GM06990 (cell line): ENCODE measurements around the gene FAM83G.
"Not testable (repeated sequence)": the region's sequence is repeated elsewhere in the genome, so short reads cannot be mapped to it uniquely, and the experiment has no call there.

Experiments used
- DNase-seq: peaks from one replicate; pipeline ENCODE4 v3.0.0-alpha.2; 2011; ENCODE audit not compliant: insufficient read length; ENCODE audit errors: extremely low read depth
- H3K27me3 ChIP-seq: replicated peaks from 2 replicates; pipeline ENCODE4 v1.6.0; 2011; ENCODE audit warnings: low read length; ENCODE audit not compliant: control insufficient read depth, insufficient read depth
- H3K36me3 ChIP-seq: 2 replicates; pipeline ENCODE4 v1.5.1; 2011; ENCODE audit warnings: low read length; ENCODE audit not compliant: control insufficient read depth, insufficient read depth
- H3K4me3 ChIP-seq: replicated peaks from 2 replicates; pipeline ENCODE4 v1.5.1; 2011; ENCODE audit warnings: low read depth, mild to moderate bottlenecking, control low read depth, low read length
- CTCF ChIP-seq: IDR thresholded peaks from 2 replicates; pipeline ENCODE4 v1.5.1; 2011; ENCODE audit warnings: low read length, control low read depth, mild to moderate bottlenecking, inconsistent platforms; ENCODE audit not compliant: insufficient read depth, poor library complexity, severe bottlenecking

The FAM83G gene

GRCh38 chr17:19022747-19023146 lies 18.2 kb upstream of the FAM83G start:
- no peak for DNase-seq
- Histone ChIP-seq H3K36me3 (peaks cover 18% of the 10 kb centered on the region), H3K27me3 (no peaks in the 10 kb centered on the region), H3K4me3 (no peak overlapping the region)
- no peak for TF ChIP-seq CTCF

GRCh38 chr17:19022128-19022527 lies 17.6 kb upstream of the FAM83G start:
- Histone ChIP-seq H3K4me3 (no peak overlapping the region), H3K27me3 (no peaks in the 10 kb centered on the region), H3K36me3 (peaks cover 18% of the 10 kb centered on the region)
- no peak for DNase-seq
- no peak for TF ChIP-seq CTCF

- no peak overlapping the region for H3K4me3 ChIP-seq
- H3K27me3 ChIP-seq = no peaks in the 10 kb centered on the region
- no peak for TF ChIP-seq CTCF
- DNase-seq = peak; percentile 34
- H3K36me3 ChIP-seq = peaks cover 18% of the 10 kb centered on the region
These were observed 17.1 kb upstream of the FAM83G start for GRCh38 chr17:19021622-19022083.

- peaks cover 18% of the 10 kb centered on the region for H3K36me3 ChIP-seq
- not testable (repeated sequence) for H3K4me3 ChIP-seq, H3K27me3 ChIP-seq, DNase-seq
These were observed 16.6 kb upstream of the FAM83G start for GRCh38 chr17:19021011-19021621.

- Histone ChIP-seq H3K27me3 (no peaks in the 10 kb centered on the region; the same call in 1 of the 2 replicates), H3K36me3 (peaks cover 18% of the 10 kb centered on the region), H3K4me3 (no peak overlapping the region)
- no peak for TF ChIP-seq CTCF
- no peak for DNase-seq
These were observed 15.5 kb upstream of the FAM83G start for GRCh38 chr17:19020016-19020415.

- no peak for TF ChIP-seq CTCF
- DNase-seq = peak; percentile 39
- H3K4me3 ChIP-seq = no peak overlapping the region
- H3K36me3 ChIP-seq = peaks cover 18% of the 10 kb centered on the region
- no peaks in the 10 kb centered on the region; the same call in 1 of the 2 replicates for H3K27me3 ChIP-seq
These were observed 14.7 kb upstream of the FAM83G start for GRCh38 chr17:19019041-19019941.
